ENCODE data around the gene GLI3. TPM values are rescaled to one million over a fixed set of nuclear protein-coding genes. Genes with fewer than 3 reads are reported as not detected.

GLI3 gene
- total RNA-seq, 2 donors from 2014 or later = 9.2 to 14.7 TPM

DNA sequence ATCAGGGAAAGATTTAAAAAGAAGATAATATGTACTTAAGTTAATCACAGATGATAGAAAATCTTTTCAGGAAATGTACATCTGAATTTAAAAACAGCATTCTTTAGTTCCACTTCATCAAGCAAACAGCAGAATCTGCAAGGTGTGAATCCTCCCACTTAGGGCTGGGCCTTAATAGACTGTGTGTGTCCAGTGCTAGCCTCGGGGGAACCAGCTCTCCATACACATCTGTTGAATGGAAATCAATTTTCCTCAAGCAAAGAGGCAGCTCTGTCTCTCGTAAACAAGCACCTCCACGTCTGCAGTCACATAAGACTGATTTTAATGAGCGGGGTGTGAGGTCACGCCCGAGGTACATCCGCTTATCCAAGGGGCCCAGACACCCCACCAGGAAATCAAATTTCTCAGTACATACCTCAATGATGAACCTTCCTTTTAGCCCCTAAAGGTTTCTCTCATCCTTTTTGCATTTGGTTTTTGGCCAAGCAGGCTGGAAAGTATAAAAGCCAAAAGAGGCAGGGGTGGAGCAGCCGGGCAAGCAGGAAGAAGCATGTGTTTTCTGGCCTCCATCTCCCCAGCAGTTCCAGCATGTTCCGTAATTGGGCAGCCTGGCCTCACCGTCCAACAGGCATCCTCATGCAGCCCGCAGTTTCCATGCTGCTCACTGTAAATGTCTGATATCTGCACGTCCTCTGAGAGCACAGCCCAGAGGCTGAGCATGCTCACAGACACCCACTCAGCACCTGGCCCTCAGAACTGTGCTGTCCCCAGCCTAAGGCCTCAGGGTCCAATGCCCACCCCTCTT is 131.3 kb downstream of the GLI3 start:
- no peak overlapping the region for H3K27ac ChIP-seq
- DNase-seq (ENCODE audit: low spot score) = no peak
- H3K27me3 ChIP-seq (replicated peaks; ENCODE audit: insufficient read depth) = no peaks in the 10 kb centered on the region
- H3K4me1 ChIP-seq (replicated peaks) = no peaks in the 10 kb centered on the region
- TF ChIP-seq, protein P1, sequence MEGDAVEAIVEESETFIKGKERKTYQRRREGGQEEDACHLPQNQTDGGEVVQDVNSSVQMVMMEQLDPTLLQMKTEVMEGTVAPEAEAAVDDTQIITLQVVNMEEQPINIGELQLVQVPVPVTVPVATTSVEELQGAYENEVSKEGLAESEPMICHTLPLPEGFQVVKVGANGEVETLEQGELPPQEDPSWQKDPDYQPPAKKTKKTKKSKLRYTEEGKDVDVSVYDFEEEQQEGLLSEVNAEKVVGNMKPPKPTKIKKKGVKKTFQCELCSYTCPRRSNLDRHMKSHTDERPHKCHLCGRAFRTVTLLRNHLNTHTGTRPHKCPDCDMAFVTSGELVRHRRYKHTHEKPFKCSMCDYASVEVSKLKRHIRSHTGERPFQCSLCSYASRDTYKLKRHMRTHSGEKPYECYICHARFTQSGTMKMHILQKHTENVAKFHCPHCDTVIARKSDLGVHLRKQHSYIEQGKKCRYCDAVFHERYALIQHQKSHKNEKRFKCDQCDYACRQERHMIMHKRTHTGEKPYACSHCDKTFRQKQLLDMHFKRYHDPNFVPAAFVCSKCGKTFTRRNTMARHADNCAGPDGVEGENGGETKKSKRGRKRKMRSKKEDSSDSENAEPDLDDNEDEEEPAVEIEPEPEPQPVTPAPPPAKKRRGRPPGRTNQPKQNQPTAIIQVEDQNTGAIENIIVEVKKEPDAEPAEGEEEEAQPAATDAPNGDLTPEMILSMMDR (IDR thresholded peaks at IDR 0.05) = no peak
- TF ChIP-seq POLR2A (IDR thresholded peaks at IDR 0.05) (no peak), POLR2AphosphoS5 (IDR thresholded peaks at IDR 0.05) (no peak)
- H3K36me3 ChIP-seq = no peaks in the 10 kb centered on the region
- no peaks in the 10 kb centered on the region for H3K9me3 ChIP-seq
- H3K4me3 ChIP-seq = no peak overlapping the region
- intact Hi-C loops (cut with DNase I) = no loop called here
- WGBS = 57% methylated on average over 12 of the region's 12 CpGs

DNA sequence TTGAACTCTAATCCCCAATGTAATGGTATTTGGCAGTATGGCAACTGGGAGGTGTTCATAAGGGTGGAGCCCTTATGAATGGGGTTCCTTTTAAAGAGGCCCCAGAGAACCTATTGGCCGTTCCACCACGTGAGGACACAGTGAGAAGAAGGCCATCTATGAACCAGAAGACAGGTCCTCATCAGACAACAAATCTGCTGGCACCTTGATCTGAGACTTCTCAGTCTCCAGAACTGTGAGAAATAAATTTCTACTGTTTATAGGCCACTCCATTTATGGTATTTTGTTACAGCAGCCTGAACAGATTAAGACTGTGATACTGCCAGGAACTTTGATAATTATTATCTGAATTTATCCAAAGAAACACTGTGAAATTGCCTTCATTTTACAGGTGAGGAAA is 132.3 kb downstream of the GLI3 start:
- Histone ChIP-seq H3K27me3 (replicated peaks; ENCODE audit: insufficient read depth) (no peaks in the 10 kb centered on the region), H3K27ac (no peak overlapping the region), H3K4me1 (replicated peaks) (no peaks in the 10 kb centered on the region), H3K9me3 (no peaks in the 10 kb centered on the region), H3K36me3 (no peaks in the 10 kb centered on the region), H3K4me3 (no peak overlapping the region)
- intact Hi-C loops (cut with DNase I) = no loop called here
- whole genome bisulfite sequencing = 71% methylated on average over 2 of the region's 2 CpGs
- DNase-seq (ENCODE audit: low spot score) = no peak
- no peak for TF ChIP-seq POLR2A (IDR thresholded peaks at IDR 0.05)
- TF ChIP-seq, protein P1 (IDR thresholded peaks at IDR 0.05) = no peak
- TF ChIP-seq POLR2AphosphoS5 (IDR thresholded peaks at IDR 0.05) = no peak

DNA sequence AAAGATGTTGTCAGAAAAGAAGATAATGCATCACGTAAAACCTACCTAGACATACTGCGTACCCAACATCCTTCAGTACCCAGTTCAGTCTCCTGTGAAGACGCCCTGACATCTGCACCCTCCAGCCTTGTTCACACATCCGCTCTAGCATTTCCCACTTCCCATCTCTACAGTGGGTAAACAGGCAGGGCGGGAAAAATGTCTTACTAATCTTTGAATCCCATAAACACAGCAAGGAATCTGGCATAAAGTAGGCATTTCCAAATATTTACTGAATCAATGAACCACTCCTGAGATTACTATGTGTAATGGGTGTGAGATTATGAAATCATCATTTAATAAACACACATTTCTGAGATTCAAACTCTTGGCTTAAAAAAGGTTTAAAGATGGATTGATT is 132.8 kb downstream of the GLI3 start:
- H3K27ac ChIP-seq = no peak overlapping the region
- 95% methylated on average over 5 of the region's 5 CpGs for WGBS
- no peaks in the 10 kb centered on the region for H3K4me1 ChIP-seq (replicated peaks)

DNA sequence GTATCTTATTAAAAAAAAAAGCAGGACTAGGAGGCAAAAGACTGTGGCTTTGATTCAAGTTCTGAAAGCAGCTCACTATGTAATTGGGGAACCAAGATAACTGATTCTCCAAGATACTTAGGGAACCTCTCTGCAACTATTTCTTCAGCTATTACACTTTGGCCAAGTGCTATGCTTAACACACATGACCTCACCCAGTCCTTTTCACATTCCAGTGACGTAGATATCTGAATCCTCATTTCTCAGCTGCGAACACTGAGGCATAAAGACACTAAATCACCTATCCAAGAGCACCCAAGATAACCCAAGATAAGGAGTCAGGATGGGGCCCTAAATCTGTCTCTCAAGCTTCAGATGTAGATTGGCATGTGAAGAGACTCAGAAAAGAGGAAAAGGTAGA is 133.6 kb downstream of the GLI3 start:
- H3K4me3 ChIP-seq = no peak overlapping the region
- DNase-seq (ENCODE audit: low spot score) = no peak
- no peaks in the 10 kb centered on the region for H3K36me3 ChIP-seq
- H3K27ac ChIP-seq = no peak overlapping the region
- WGBS = 91% methylated on average over 2 of the region's 2 CpGs
- H3K27me3 ChIP-seq (replicated peaks; ENCODE audit: insufficient read depth) = no peaks in the 10 kb centered on the region
- intact Hi-C loops (cut with DNase I) = no loop called here
- TF ChIP-seq POLR2A (IDR thresholded peaks at IDR 0.05) (no peak), POLR2AphosphoS5 (IDR thresholded peaks at IDR 0.05) (no peak)
- TF ChIP-seq, protein P1 (IDR thresholded peaks at IDR 0.05) = no peak
- H3K9me3 ChIP-seq = no peaks in the 10 kb centered on the region
- H3K4me1 ChIP-seq (replicated peaks) = no peaks in the 10 kb centered on the region

More for the DNA sequence above, 132.8 kb downstream of the GLI3 start:
- Histone ChIP-seq H3K27me3 (replicated peaks; ENCODE audit: insufficient read depth) (no peaks in the 10 kb centered on the region), H3K4me3 (no peak overlapping the region), H3K36me3 (no peaks in the 10 kb centered on the region), H3K9me3 (no peaks in the 10 kb centered on the region)
- intact Hi-C loops (cut with DNase I) = no loop called here
- TF ChIP-seq POLR2A (IDR thresholded peaks at IDR 0.05) = no peak
- no peak for TF ChIP-seq POLR2AphosphoS5 (IDR thresholded peaks at IDR 0.05)
- TF ChIP-seq, protein P1 (IDR thresholded peaks at IDR 0.05) = no peak
- DNase-seq (ENCODE audit: low spot score) = no peak

DNA sequence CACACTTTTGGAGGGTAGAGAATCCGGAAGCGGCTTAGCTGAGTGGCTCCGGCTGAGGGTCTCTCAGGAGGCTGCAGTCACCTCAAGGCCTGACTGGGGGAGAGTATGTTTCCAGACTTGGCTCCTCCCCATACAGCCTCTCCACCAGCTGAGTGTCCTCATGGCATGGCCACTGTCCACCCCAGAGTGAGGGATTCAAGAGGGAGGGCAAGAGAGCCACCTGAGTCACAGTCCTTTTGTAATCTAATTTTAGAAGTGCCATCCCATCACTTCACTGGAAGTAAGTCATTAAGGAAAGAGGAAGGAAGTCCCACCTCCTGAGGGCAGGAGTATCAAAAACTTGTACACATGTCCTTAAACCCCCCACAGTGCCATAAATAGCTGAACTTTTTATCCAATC is 134.0 kb downstream of the GLI3 start:
- WGBS = 97% methylated on average over 3 of the region's 3 CpGs
- no peak overlapping the region for H3K27ac ChIP-seq

More for the DNA sequence above, 134.0 kb downstream of the GLI3 start:
- Histone ChIP-seq H3K27me3 (replicated peaks; ENCODE audit: insufficient read depth) (no peaks in the 10 kb centered on the region), H3K4me3 (no peak overlapping the region), H3K9me3 (no peaks in the 10 kb centered on the region), H3K36me3 (no peaks in the 10 kb centered on the region), H3K4me1 (replicated peaks) (no peaks in the 10 kb centered on the region)
- intact Hi-C loops (cut with DNase I) = no loop called here
- TF ChIP-seq, protein P1 (IDR thresholded peaks at IDR 0.05) = no peak
- TF ChIP-seq POLR2AphosphoS5 (IDR thresholded peaks at IDR 0.05) (no peak), POLR2A (IDR thresholded peaks at IDR 0.05) (no peak)
- DNase-seq (ENCODE audit: low spot score) = no peak
